Nephron (organoid): Measurements from ENCODE around the gene ADCY4.

Experiments used
- H3K27ac Mint-ChIP-seq, 3 experiments: 2 replicates each; pipeline ENCODE4 v1.8.0; 2020; ENCODE audit warnings: mixed read lengths in 3 of 3, mild to moderate bottlenecking in 2 of 3, moderate library complexity in 1 of 3
- H3K27me3 Mint-ChIP-seq: 2 replicates; pipeline ENCODE4 v1.8.0; 2021; ENCODE audit warnings: low read depth, mild to moderate bottlenecking, moderate library complexity, mixed read lengths
- H3K36me3 Mint-ChIP-seq: 2 replicates; pipeline ENCODE4 v1.8.0; 2020; ENCODE audit warnings: low read depth, mixed read lengths
- H3K4me1 Mint-ChIP-seq: 2 replicates; pipeline ENCODE4 v1.8.0; 2020; ENCODE audit warnings: mixed read lengths
- H3K4me3 Mint-ChIP-seq, 3 experiments: 2 replicates each; pipeline ENCODE4 v1.8.0; 2020; ENCODE audit warnings: mild to moderate bottlenecking in 3 of 3, mixed read lengths in 3 of 3, moderate library complexity in 2 of 3
- H3K9me3 Mint-ChIP-seq: 2 replicates; pipeline ENCODE4 v1.8.0; 2020; ENCODE audit warnings: mixed read lengths
- CTCF ChIP-seq, 3 experiments: fragments of 200-600 bp; sonication (generic); IDR thresholded peaks; one replicate each; pipeline ENCODE4 v1.5.0; 2021; ENCODE audit warnings: antibody characterized with exemption in 3 of 3; ENCODE audit not compliant: unreplicated experiment in 3 of 3

Gene ADCY4

GRCh38 chr14:24347134-24347533 lies 12.3 kb upstream of the ADCY4 start:
- no peaks in the 10 kb centered on the region for H3K9me3 Mint-ChIP-seq
- H3K4me1 Mint-ChIP-seq, result no peaks in the 10 kb centered on the region
- H3K27me3 Mint-ChIP-seq, result peaks cover 50% of the 10 kb centered on the region
- TF ChIP-seq CTCF (IDR thresholded peaks at IDR 0.05; ENCODE audit: unreplicated experiment in 3 of 3), result no peak
- H3K27ac Mint-ChIP-seq, result no peak overlapping the region
- H3K4me3 Mint-ChIP-seq, result no peak overlapping the region
- H3K36me3 Mint-ChIP-seq, result no peaks in the 10 kb centered on the region

- H3K4me3 Mint-ChIP-seq, result no peak overlapping the region
- no peaks in the 10 kb centered on the region for H3K36me3 Mint-ChIP-seq
- no peaks in the 10 kb centered on the region for H3K4me1 Mint-ChIP-seq
- no peaks in the 10 kb centered on the region for H3K9me3 Mint-ChIP-seq
- no peak for TF ChIP-seq CTCF (IDR thresholded peaks at IDR 0.05; ENCODE audit: unreplicated experiment in 3 of 3)
- no peak overlapping the region for H3K27ac Mint-ChIP-seq
- peaks cover 56% of the 10 kb centered on the region for H3K27me3 Mint-ChIP-seq
Measured at GRCh38 chr14:24343795-24344660, 9.2 kb upstream of the ADCY4 start.

GRCh38 chr14:24342889-24343288 lies 8.0 kb upstream of the ADCY4 start:
- TF ChIP-seq CTCF (IDR thresholded peaks at IDR 0.05; ENCODE audit: unreplicated experiment in 3 of 3), result no peak
- Mint-ChIP-seq H3K9me3 (no peaks in the 10 kb centered on the region), H3K4me1 (no peaks in the 10 kb centered on the region), H3K27ac (no peak overlapping the region), H3K27me3 (peaks cover 62% of the 10 kb centered on the region), H3K4me3 (no peak overlapping the region), H3K36me3 (no peaks in the 10 kb centered on the region)

- H3K9me3 Mint-ChIP-seq, result no peaks in the 10 kb centered on the region
Measured at GRCh38 chr14:24340606-24341005, 5.7 kb upstream of the ADCY4 start.

GRCh38 chr14:24339284-24340151 lies 4.6 kb upstream of the ADCY4 start, which contains the start of gene RIPK3:
RIPK3 (minus strand) TSS chr14:24339991; CDS start chr14:24339826, 165 bp downstream.
- H3K4me1 Mint-ChIP-seq, result peaks cover 12% of the 10 kb centered on the region

More at GRCh38 chr14:24340606-24341005, 5.7 kb upstream of the ADCY4 start:
- Mint-ChIP-seq H3K36me3 (no peaks in the 10 kb centered on the region), H3K4me1 (peaks cover 6% of the 10 kb centered on the region), H3K27ac (no peak overlapping the region), H3K27me3 (peaks cover 84% of the 10 kb centered on the region), H3K4me3 (no peak overlapping the region)
- TF ChIP-seq CTCF (IDR thresholded peaks at IDR 0.05; ENCODE audit: unreplicated experiment in 3 of 3), result no peak

More at GRCh38 chr14:24339284-24340151, 4.6 kb upstream of the ADCY4 start, which contains the start of gene RIPK3:
- Mint-ChIP-seq H3K27me3 (peaks cover 84% of the 10 kb centered on the region), H3K27ac (no peak within 1 kb of the TSS), H3K36me3 (no peaks in the 10 kb centered on the region), H3K9me3 (no peaks in the 10 kb centered on the region), H3K4me3 (peak within 1 kb of the TSS; percentile 75 to 77 (median 77))
- TF ChIP-seq CTCF (IDR thresholded peaks at IDR 0.05; ENCODE audit: unreplicated experiment in 3 of 3), result no peak
